NCI-H1105 (cell line): Measurements from ENCODE around the gene TOP2B.

Source experiments
- DNase-seq: peaks from one replicate; lab custom pipeline; 2025; lab: John Stamatoyannopoulos, UW

The TOP2B gene, protein sequence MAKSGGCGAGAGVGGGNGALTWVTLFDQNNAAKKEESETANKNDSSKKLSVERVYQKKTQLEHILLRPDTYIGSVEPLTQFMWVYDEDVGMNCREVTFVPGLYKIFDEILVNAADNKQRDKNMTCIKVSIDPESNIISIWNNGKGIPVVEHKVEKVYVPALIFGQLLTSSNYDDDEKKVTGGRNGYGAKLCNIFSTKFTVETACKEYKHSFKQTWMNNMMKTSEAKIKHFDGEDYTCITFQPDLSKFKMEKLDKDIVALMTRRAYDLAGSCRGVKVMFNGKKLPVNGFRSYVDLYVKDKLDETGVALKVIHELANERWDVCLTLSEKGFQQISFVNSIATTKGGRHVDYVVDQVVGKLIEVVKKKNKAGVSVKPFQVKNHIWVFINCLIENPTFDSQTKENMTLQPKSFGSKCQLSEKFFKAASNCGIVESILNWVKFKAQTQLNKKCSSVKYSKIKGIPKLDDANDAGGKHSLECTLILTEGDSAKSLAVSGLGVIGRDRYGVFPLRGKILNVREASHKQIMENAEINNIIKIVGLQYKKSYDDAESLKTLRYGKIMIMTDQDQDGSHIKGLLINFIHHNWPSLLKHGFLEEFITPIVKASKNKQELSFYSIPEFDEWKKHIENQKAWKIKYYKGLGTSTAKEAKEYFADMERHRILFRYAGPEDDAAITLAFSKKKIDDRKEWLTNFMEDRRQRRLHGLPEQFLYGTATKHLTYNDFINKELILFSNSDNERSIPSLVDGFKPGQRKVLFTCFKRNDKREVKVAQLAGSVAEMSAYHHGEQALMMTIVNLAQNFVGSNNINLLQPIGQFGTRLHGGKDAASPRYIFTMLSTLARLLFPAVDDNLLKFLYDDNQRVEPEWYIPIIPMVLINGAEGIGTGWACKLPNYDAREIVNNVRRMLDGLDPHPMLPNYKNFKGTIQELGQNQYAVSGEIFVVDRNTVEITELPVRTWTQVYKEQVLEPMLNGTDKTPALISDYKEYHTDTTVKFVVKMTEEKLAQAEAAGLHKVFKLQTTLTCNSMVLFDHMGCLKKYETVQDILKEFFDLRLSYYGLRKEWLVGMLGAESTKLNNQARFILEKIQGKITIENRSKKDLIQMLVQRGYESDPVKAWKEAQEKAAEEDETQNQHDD (N-terminal part only)

DNA sequence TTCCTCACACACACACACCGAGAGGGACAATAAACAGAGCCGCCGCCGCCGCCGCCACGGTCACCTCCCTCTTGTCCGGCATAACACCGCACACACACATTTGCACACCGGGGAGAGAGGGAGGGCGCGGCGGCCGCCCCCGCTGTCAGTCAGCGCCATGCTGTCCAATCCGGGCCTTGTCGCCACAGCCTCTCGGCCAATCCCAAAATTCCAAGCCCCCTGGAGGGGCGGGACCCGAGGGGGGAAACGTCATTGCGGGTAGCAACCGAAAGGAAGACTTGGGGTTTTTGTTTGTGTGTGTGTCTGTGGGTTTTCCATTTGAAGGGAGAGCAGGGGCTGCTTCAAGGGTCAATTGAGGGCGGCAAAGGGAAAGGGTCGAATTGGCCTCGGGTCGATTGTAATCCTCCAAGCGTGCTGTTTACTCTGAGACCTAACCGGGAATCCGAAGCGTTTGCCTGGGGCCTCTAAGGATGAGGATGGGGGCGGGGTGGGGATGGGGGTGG lies at the start of gene TOP2B:
Gene TOP2B (minus strand): TSS at position 96 of the 503 bp plus-strand sequence. CDS start 610 bp downstream, outside the sequence.
- DNase-seq, result peak; percentile 78

DNA sequence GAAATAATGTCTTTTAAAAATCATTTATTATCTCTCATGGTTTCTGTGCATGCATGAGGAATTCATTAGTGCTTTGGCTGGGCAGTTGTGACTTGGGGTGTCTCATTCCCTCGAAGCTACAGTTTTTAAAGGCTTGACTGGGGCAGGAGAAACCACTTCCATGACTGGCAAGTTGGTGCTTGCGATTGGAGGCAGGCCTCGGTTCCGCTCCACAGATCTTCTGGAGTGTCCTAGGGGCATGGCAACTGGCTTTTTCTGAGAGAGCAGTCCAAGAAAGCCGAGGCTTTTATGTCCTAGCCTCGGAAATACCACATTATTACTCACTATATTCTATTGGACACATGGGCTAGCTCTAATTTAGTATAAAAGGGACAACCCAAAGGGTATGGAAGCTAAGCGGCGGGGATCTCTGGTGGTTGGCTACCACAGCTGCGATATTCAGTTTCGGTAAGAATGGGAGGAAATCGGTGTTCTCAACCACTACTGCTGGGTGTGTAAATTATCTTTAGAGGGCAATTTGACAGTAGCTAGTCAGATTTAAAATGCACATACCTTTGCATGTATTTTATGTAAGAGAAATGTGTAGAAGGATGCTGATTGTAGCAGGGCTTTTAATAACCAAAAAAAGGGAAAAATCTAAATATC lies 48.8 kb upstream of the TOP2B start:
- DNase-seq, result no peak

DNA sequence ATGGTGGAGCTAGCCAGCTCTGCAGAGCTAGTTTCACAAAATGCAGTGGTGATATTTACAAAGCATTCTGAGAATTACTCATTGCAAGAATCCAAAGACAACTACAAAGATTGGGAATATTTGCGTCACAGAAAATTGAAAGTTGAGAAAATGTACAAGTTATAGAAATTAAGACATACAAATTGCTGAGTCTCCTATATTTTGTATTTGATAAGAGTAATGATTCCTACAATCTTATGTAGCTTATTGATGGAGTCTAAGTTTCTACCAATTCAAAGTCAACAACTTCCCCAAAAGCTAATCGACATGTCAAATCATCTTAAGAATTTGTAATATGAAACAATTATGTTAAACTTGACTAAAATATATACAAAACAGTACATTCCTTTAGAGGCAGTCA lies 46.4 kb upstream of the TOP2B start:
- no peak for DNase-seq

DNA sequence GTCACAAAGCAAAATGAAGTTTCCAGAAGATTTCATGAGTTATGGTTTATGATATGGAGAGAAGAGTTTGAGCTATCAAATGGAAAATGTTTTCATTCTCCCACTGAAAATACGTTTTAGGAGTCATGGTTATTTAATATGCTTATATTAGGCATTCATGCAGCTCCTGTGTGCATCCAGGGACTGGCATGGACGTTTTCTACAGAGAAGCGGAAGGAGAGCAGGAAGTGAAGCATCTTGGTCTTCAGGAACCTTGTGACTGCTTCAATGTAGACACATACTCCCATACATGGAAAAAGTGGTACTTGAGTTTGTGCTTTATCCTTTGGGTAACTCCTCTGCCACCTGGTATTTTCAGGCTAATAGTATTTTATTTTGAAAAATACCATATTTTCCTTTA lies 43.3 kb upstream of the TOP2B start:
- DNase-seq, result no peak

DNA sequence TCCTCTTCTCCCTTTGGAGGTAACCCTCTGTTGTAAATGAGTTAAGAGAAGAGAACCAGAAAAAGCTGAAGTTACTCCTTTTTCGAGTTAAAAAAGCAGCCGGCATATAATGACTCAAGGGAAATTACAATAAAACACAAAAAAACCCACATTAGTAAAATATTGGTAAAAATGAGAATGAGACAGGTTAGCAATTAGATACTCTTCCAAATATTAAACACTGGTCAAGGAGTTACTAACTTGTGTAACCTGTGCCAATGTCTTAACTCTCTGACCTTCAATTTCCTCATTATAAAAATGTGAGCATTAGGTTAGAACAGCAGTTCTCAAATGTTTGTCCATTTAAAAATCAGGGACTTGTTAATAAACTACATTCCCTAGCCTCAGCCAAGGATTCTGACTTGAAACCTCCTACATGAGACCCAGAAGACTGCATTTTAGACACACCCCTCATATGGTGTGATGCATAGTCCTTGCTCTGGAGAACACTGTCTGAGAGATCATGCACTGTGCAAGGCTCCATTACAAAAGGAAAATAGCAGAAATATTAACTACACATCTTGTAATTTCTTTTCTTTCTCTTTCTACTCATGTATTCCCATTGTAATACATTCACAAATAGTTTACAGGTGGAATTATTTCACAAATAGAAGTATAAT lies 42.7 kb upstream of the TOP2B start:
- no peak for DNase-seq

DNA sequence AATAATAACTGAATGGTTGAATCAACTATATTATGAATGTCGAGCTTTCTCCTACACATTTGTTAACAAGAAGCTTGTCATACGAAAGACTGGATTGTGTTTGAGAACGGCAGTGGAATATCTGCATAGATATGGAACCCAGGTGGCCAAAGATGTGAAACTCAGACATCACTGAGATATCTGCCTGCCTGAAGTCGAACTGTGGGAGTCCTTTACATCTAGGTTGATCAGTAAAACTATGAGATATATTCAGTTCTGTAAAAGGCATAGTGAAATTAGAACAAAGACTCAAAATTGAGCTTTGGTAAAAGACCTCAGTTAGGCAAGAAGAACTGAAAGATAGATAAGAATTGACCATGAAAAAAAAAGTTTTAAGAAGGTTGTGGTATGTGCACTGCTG lies 41.5 kb upstream of the TOP2B start:
- no peak for DNase-seq

DNA sequence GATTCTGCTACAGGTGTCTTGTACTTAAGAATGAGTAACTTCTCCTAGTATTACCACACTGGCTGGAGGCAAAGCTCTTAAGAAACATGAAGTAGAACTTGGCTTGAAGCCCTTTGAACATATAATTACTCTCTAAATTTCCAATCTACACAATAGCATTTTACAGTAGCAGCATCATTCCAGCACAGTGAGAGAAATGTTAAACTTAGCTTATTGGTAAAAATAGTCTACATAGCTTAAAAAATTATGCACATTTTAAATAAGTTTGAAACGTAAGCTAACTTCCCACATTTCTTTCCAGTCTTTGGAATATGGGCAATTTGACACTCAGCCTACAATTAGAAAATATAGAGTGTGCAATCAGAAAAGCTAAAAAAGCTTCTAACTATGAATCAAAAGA lies 32.8 kb upstream of the TOP2B start:
- DNase-seq, result no peak

DNA sequence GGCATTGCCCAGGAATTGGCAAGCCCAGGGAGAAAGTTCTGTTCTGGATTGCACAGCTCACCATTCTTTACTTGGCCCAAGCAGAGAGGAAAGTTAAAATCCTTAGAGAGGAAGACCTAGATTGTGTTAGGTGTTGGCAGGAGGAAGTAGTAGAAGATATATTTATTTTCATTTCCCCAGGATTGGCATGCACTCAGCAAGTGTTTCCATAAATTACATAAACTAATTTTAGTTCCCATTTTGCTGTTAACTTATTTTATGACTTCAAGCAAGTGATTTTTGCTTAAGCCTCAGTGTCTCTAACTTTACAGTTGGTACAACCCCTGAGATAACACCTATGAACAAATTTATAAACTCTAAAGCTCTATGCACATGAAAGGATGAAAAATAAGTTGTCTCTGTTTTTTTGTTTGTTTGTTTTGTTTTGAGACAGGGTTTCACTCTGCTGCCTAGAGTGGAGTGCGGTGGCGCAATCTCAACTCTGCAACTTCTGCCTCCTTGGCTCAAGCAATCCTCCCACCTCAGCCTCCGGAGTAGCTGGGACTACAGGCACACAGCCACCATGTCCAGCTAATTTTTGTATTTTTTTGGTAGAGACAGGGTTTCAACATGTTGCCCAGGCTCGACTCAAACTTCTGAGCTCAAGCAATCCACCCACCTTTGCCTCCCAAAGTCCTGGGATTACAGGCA lies 31.2 kb upstream of the TOP2B start:
- no peak for DNase-seq

DNA sequence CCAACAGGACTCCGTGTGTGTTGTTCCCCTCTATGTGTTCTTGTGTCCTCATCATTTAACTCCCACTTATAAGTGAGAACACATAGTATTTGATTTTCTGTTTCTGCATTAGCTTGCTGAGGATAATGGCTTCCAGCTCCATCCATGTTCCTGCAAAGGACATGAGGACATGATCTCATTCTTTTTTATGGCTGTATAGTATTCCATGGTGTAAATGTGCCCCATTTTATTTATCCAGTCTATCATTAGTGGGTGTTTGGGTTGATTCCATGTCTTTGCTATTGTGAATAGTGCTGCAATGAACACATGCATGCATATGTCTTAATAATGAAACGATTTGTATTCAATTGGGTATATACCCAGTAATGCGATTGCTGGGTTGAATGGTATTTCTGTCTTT lies 28.5 kb upstream of the TOP2B start:
- no peak for DNase-seq

DNA sequence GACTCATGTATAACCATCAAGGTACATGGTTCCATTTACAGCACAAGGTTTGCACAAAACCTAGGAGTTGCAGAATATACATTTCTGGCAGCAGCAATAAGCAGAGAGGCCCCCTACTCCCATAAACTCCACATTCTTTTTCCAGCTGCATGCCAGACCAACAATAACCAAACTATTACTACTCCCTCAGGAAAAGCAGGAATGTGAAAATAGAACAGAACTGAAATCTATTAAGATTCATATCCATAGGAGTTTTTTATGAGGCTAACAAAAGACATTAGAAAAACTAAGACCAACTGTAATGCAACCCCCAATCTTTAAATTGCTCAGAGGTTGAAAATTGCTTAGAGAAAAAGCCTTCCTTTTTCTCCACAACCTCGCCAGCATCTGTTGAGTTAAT lies 27.6 kb upstream of the TOP2B start:
- no peak for DNase-seq

DNA sequence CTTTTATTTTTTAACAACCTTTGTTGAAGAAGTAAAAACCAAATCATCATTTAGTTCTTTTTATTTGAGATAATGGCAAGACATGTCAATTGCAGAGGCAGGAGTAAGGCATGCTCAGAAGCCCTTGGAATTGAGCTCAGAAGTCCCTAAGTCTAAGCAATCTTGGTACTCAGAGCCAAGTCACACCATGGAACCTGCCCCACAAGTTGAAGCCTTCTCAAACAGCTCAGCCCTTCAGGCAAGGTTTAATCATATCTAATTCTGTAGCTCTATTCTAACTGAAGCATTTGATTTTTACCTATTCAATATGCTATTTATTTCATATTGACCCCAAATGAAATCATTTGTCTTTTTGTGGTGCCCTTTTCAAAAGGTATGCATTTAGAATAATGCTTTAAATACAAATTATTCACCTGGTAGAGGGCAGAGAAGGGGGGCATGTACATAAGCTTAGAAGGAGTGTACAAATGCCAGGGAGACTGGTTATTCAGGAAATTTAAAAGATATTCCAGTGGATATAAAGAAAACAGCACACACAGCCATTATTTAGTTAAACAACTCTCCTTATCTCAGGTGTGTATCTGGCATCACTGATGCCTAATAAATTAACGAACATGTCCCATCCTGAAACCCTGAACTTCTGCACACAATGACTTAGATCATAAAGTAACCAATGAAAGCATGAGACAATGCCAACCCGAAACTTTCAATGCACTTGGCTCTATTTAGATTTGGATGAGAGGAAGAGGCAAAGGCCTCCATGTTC lies 26.2 kb upstream of the TOP2B start:
- DNase-seq, result no peak

DNA sequence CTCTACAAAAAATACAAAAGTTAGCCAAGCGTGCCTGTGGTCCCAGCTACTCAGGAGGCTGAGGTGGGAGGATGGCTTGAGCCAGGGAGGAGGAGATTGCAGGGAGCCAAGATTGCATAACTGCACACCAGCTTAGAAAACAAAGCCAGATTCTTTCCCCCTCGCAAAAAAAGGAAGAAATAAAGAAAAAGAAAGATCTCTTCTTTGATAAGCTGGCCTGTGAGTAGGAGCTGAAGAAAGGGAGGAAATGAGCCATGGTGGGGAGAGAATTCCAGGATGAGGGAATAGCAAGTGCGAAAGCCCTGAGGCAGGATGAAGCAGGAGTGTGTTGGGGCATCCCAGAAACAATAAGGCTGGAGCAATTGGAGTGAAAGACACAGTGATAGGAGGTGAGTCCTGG lies 24.5 kb upstream of the TOP2B start:
- no peak for DNase-seq

DNA sequence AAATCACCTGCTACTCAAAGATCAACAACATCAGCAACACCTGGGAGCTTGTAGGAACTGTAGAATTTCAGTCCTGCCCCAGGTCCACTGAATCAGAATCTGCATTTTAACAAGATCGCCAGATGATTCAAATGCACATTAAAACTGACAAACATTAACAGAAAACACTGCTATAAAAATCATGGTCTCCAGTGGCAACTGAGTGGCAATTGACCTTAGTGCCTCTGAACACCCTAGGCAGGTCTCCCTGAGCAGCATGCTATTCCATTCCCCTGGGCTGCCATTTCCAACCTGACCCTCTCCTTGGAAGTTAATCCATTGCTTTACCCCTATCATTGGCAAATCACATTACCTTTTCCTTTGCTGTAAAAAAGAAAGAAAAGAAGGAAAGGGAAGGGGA lies 23.0 kb upstream of the TOP2B start:
- DNase-seq, result no peak

DNA sequence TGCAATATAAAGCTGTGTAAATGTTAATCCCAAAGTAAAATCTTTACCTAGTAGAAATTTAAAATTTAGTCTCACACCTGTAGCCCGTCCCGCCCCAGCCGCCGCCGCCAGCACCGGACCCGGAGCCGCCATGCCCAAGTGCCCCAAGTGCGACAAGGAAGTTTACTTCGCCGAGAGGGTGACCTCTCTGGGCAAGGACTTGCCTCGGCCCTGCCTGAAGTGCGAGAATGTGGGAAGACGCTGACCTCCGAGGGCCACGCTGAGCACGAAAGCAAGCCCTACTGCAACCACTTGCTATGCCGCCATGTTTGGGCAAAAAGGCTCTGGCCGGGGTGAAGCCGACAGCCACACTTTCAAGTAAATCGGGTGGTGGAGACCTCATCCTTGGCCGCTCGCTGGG lies 22.1 kb upstream of the TOP2B start:
- DNase-seq, result no peak

DNA sequence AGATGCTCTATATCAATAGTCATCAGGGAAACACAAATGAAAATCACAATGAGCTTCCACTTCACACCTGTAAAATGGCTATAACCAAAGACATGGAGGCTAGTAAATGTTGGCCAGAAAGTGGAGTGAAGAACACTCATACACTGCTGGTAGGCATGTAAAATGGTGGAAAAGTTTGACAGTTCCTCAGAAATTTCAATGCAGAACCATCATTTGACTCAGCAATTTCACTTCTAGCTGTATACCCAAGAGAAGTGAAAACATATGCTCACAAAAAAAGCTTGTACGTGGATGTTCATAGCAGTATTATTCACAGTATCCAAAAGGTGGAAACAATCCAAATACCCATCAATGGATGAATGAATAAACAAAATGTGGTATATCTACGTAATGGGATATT lies 19.2 kb upstream of the TOP2B start:
- DNase-seq, result no peak

DNA sequence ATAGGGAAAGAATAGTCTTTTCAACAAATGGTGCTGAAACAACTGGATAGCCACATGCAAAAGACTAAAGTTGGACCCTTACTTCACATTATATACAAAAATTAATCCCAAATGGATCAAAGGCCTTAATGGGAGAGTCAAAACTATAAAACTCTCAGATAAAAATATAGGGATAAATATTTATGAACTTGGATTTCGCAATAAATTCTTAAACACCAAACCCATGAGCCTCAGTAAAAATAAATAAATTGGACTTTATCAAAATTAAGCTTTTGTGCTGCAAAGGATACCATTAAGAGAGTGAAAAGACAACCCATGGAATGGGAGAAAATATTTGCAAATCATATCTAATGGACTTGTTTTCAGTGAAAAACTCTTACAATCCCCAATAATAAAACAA lies 18.7 kb upstream of the TOP2B start:
- DNase-seq, result no peak

DNA sequence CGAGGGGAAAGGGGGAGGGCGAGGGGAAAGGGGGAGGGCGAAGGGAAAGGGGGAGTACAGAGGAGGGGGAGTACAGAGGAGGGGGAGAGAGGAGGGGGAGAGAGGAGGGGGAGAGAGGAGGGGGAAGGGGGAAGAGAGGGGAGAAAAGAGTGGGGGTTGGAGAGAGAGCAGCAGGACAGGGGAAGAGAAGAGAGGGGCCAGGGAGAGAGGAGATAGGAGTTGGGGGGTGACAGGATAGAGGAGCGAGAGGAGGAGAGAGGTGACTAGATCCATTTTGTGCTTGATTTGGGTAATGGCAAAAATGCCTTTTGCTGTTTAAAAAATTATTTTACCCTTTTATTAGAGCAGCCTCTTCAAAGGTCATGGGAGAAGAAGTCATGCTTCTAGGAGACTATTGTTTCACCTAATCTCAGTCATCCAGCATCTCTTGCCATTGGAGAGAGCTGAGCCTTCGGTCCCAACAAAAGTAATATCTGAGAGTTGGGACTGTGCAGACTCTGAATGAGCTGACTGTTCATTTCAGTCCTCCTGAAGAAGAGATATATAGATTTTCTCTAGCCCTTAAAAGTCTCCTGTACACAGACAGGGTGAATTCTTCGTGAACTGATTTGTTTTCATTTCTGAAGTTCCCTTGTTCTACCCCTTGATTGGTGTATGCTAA lies 15.1 kb upstream of the TOP2B start:
- DNase-seq, result no peak

DNA sequence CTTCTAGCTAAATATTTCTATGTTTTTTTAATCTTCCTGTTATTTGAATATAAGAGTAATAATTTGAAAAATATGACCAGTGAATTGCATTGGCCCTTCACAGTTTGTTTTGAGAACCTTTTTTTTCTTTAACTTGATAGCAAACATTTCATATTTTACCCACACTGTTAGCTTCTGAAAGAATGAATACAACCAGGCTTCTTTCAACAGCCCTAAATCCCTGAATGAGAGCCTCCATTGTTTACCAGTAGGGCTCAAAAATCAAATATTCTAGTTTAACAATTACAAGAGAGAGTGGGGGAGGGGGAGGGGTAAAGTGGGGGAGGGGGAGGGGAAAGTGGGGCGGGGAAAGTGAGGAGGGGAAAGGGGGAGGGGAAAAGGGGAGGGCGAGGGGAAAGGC lies 14.5 kb upstream of the TOP2B start:
- no peak for DNase-seq

DNA sequence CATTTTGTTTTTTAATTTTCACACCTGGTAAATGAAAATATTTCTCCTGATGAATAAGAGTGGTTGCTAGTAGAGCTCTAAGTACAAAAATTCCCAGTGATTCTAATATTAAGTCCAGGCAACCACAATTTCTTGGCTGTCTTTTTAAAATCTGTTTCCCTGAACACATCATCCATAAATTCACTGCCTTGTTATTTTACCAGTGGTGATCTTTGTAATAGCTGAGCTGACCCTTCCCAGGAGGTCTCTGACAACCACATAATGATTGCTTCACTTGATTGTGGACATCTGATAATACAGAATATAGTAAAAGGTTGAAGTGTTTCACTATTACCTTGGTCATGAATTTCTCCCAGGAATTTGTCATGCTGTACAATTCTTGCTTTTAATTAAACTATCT lies 13.9 kb upstream of the TOP2B start:
- DNase-seq, result no peak

DNA sequence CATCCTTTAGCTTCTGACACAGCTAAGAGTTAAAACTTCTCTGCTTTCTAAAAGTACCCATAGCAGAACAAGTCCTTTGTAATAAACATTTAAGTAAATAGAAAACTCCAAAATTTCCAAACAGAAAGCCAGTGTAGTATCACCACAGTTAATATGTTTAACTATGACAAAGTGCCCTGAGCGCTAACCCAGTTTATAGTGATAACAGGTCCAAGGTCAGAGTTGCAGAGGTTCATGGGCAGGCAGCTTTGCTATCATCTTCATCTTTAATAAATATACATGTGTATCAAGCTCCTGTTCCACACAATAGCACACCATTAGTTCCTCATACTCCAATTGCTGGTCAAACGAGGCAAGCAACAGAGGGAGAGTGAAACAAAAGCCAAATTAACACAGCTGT lies 12.4 kb upstream of the TOP2B start:
- DNase-seq, result no peak
